Ishikawa (cell line): Measurements from ENCODE around the gene TLR5.

Source experiments
- CEBPB ChIP-seq: IDR thresholded peaks from 2 replicates; pipeline ENCODE4 v1.6.1; 2012
- CREB1 ChIP-seq: IDR thresholded peaks from 2 replicates; pipeline ENCODE4 v1.6.1; 2012; ENCODE audit warnings: low read depth
- EP300 ChIP-seq: IDR thresholded peaks from 2 replicates; pipeline ENCODE4 v1.6.1; 2012; ENCODE audit warnings: borderline replicate concordance
- FOXM1 ChIP-seq: IDR thresholded peaks from 2 replicates; pipeline ENCODE4 v1.6.1; 2012; ENCODE audit warnings: low read depth, borderline replicate concordance
- MAX ChIP-seq: IDR thresholded peaks from 2 replicates; pipeline ENCODE4 v1.6.1; 2012
- NFIC ChIP-seq: IDR thresholded peaks from 2 replicates; pipeline ENCODE4 v1.6.1; 2012
- RAD21 ChIP-seq: IDR thresholded peaks from 2 replicates; pipeline ENCODE4 v1.6.1; 2012; ENCODE audit warnings: low read depth
- REST ChIP-seq: IDR thresholded peaks from 2 replicates; pipeline ENCODE4 v1.6.1; 2012; ENCODE audit warnings: low read depth, mild to moderate bottlenecking
- TAF1 ChIP-seq: IDR thresholded peaks from 2 replicates; pipeline ENCODE4 v1.6.1; 2012; ENCODE audit warnings: low read depth, mild to moderate bottlenecking
- TCF12 ChIP-seq: IDR thresholded peaks from 2 replicates; pipeline ENCODE4 v1.6.1; 2012; ENCODE audit warnings: low read depth
- TEAD4 ChIP-seq: IDR thresholded peaks from 2 replicates; pipeline ENCODE4 v1.6.1; 2012
- USF1 ChIP-seq: IDR thresholded peaks from 2 replicates; pipeline ENCODE4 v1.6.1; 2012
- ZBTB7A ChIP-seq: IDR thresholded peaks from 2 replicates; pipeline ENCODE4 v1.6.1; 2012; ENCODE audit warnings: low read depth

GRCh38 chr1:223110952-223111351 is 32.1 kb downstream of the TLR5 start:
- TF ChIP-seq MAX, result no peak
- no peak for TF ChIP-seq ZBTB7A
- TF ChIP-seq TEAD4, result no peak
- TF ChIP-seq TAF1, result no peak
- no peak for TF ChIP-seq CREB1
- no peak for TF ChIP-seq CEBPB
- TF ChIP-seq USF1, result no peak
- TF ChIP-seq TCF12, result no peak
- TF ChIP-seq EP300, result no peak
- no peak for TF ChIP-seq FOXM1
- TF ChIP-seq NFIC, result no peak
- no peak for TF ChIP-seq REST
- TF ChIP-seq RAD21, result no peak
